Retinal pigment epithelial cell (primary cell): ENCODE data around the gene FAT3.

Experiments
- DNase-seq: peaks from one replicate; pipeline ENCODE4 v3.0.0-alpha.2; 2010; ENCODE audit warnings: low read depth
- H3K4me3 ChIP-seq: 2 replicates; pipeline ENCODE4 v1.5.1; 2011; ENCODE audit warnings: mild to moderate bottlenecking, low read length, control low read depth, moderate library complexity
- TF ChIP-seq, protein P1 (sequence below): conservative IDR thresholded peaks from 2 replicates; pipeline ENCODE4 v1.5.1; 2011; ENCODE audit warnings: low read depth, low read length, control low read depth, inconsistent platforms

The FAT3 gene

DNA sequence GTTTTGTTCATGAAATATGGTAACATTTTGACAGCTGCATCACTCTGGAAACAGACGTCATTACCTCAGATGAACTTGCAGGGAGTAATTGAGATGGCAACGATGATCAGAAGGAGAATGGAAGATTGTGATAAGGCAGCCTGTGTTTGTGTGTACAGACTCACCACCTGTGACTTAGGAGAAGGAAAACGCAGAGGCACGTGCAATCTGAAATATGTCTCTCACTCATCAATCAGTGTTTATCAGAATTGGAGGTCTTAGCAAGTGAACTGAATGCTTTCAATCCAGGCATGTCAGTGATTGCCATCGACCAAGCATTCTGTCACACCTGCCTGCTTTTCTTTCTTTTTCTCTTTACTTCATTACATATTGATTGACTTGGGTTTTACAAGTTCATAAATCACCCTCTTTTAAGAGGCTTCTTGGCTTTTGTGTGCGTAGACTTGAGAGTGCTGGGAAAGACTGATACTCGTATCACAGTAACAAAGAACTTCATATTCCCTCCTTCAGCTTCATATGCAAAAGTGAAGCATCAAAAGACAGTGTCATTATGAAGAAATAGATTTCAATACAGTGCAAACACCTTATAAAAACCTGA, 24.6 kb downstream of the FAT3 start:
- TF ChIP-seq, protein P1, sequence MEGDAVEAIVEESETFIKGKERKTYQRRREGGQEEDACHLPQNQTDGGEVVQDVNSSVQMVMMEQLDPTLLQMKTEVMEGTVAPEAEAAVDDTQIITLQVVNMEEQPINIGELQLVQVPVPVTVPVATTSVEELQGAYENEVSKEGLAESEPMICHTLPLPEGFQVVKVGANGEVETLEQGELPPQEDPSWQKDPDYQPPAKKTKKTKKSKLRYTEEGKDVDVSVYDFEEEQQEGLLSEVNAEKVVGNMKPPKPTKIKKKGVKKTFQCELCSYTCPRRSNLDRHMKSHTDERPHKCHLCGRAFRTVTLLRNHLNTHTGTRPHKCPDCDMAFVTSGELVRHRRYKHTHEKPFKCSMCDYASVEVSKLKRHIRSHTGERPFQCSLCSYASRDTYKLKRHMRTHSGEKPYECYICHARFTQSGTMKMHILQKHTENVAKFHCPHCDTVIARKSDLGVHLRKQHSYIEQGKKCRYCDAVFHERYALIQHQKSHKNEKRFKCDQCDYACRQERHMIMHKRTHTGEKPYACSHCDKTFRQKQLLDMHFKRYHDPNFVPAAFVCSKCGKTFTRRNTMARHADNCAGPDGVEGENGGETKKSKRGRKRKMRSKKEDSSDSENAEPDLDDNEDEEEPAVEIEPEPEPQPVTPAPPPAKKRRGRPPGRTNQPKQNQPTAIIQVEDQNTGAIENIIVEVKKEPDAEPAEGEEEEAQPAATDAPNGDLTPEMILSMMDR: no peak
- no peak overlapping the region for H3K4me3 ChIP-seq
- no peak for DNase-seq

DNA sequence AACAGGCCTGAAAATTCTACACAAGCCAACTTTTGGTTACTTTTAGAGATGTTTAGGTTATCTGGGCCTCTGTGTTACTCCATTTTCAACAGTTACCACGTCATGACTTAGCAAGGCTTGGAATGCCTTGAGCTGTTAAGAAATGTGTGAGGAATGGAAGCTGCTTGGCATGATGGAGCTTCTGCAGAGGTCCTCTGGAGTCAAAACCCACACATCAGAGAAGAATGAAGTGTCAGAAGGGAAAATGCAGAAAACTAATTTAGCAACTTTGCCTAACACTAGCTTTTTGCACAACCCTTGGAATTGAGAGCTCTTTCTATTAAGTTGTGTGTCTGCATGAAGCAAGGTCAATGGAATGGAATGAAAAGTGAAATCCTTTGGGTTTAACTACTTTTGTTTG, 27.4 kb downstream of the FAT3 start:
- no peak for DNase-seq
- no peak overlapping the region for H3K4me3 ChIP-seq
- TF ChIP-seq, protein P1: no peak

DNA sequence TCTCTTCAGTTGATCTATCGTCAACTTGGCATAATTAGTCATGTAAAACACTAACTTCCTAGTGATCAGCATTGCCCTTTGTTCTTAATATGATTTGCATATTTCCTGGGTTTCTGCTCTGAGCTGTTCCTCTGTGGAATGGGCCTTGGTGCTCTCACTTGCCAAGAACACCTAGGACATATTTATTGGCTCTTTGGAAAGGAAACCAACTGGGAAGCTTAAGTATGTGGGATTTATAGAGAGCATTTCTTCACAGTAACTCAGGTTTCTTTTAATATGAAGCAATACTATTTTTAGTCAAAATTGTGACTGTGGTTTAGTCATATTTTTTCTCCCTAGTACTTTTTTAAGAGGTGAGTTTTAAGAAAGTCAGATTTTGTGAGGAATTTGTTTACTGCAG, 28.8 kb downstream of the FAT3 start:
- DNase-seq: no peak
- H3K4me3 ChIP-seq: no peak overlapping the region
- TF ChIP-seq, protein P1: no peak

DNA sequence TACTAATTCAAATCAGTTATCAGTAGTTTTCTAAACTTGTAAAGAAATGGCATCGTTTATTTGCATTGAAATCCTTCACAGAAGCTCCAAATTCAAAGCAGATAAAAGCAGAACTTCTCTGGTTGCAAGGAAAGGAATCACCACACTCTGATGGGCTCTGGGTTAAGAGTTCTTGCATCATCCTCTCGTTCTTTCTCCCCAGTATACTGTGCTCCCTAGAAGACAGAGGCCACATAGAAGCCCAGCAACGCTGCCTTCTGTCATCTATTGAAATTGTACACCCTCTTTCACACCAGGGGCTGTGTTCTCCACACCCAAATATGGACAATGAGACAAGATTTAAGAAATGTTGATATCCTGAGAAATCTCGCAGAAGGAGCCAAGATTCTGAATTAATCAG, 29.3 kb downstream of the FAT3 start:
- TF ChIP-seq, protein P1: no peak
- no peak for DNase-seq
- H3K4me3 ChIP-seq: no peak overlapping the region

DNA sequence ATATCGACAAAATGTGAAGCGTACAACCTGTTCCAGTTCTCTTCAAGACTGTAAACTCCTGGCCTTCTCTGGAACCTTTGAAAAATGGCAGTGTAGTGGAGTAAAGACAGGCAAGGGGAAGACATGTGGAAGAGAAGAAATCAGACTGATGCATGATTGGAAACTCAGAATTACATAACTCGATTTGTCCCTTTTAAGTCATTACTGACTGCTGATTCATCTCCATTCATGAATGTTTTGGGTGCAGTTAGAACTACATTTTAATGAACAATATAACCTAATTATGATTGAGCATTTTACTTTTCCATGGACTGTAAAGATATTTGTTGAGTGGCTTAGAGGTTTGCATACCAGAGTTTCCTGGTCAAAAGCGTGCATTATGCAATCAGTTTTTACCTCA, 32.9 kb downstream of the FAT3 start:
- TF ChIP-seq, protein P1: no peak
- no peak for DNase-seq
- no peak overlapping the region for H3K4me3 ChIP-seq

DNA sequence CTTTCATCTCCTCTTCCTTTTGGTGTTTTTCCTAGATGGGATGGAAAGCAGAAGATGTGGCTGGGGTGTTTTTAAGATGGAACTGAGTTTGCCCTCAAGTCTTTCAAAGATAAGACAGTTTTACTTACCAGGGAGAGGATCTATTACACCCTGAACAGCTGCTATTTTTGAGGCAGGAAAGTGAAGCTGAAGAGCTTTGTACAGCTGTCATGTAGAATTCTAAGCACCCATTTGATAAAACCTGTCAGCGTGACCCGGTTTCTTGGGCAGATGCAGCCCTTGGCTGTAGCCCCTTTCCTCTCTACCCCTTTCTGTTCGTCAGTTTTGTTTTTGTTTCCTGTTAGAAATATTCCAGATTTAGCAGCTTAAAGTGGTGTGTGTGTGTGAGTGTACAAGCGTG, 35.2 kb downstream of the FAT3 start:
- TF ChIP-seq, protein P1: no peak
- H3K4me3 ChIP-seq: no peak overlapping the region
- DNase-seq: no peak

DNA sequence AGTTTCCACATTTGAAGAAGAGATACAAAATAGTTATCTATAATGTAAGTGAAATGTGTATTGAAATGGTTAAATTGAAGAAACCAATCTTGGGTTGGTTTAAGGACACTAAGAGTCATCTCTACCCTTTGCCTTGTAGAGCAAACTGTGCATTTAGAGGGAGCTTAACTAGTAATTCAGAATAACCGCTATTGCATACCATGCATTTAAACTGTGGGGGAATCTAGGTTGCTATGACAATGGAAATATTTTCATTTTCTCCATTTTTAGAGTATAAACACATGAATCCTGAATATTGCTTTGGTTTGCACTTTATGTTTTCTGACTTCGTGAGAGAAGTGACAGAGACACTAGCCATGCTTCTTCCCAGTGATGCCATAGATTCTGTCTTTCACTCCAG, 39.7 kb downstream of the FAT3 start:
- TF ChIP-seq, protein P1: no peak
- H3K4me3 ChIP-seq: no peak overlapping the region
- DNase-seq: no peak
